Activated naive CD4-positive, alpha-beta T cell treated with anti-CD3 and anti-CD28 coated beads, Interleukin-2, amount 10 ng/mL, durations not matched to agents 7 days and 5 days (primary cell): ENCODE measurements around the gene FBXL13.

Source experiments
- CTCF ChIA-PET: fragments of 350-600 bp; sonication (Branson Sonifier 250); formaldehyde crosslinking; loops from one replicate; lab custom pipeline; 2021; ENCODE audit warnings: antibody characterized with exemption; lab: Charles Lee
- DNase-seq: peaks from one replicate; pipeline ENCODE4 v3.0.0-alpha.2; 2020
- H3K27ac Mint-ChIP-seq: one replicate; pipeline ENCODE4 v1.8.0; 2021; ENCODE audit warnings: mild to moderate bottlenecking, moderate library complexity, mixed read lengths
- H3K27me3 Mint-ChIP-seq: one replicate; pipeline ENCODE4 v1.8.0; 2021; ENCODE audit warnings: mild to moderate bottlenecking, mixed read lengths
- H3K36me3 Mint-ChIP-seq: one replicate; pipeline ENCODE4 v1.8.0; 2021; ENCODE audit warnings: mixed read lengths
- H3K4me1 Mint-ChIP-seq: one replicate; pipeline ENCODE4 v1.8.0; 2021; ENCODE audit warnings: mixed read lengths
- H3K4me3 Mint-ChIP-seq: one replicate; pipeline ENCODE4 v1.8.0; 2021; ENCODE audit warnings: mild to moderate bottlenecking, moderate library complexity, mixed read lengths
- H3K9me3 Mint-ChIP-seq: one replicate; pipeline ENCODE4 v1.8.0; 2021; ENCODE audit warnings: mixed read lengths

FBXL13 gene

GRCh38 chr7:102890971-102891692 lies 183.5 kb downstream of the FBXL13 start:
- Mint-ChIP-seq H3K4me3 (no peak overlapping the region), H3K36me3 (no peaks in the 10 kb centered on the region), H3K9me3 (no peaks in the 10 kb centered on the region), H3K4me1 (no peaks in the 10 kb centered on the region), H3K27ac (no peak overlapping the region), H3K27me3 (peaks cover 4% of the 10 kb centered on the region)
- DNase-seq, result no peak
- CTCF ChIA-PET, result no interaction called here

GRCh38 chr7:102890292-102890970 lies 184.2 kb downstream of the FBXL13 start:
- Mint-ChIP-seq H3K4me3 (no peak overlapping the region), H3K4me1 (no peaks in the 10 kb centered on the region), H3K27me3 (peaks cover 4% of the 10 kb centered on the region), H3K27ac (no peak overlapping the region), H3K36me3 (no peaks in the 10 kb centered on the region), H3K9me3 (no peaks in the 10 kb centered on the region)
- no peak for DNase-seq
- CTCF ChIA-PET, result interaction anchor here (0.7 kb wide), 1 partner anchor 1814 kb away, joined by 3 read pairs; no protein-coding TSS in a partner anchor

- H3K27me3 Mint-ChIP-seq, result peaks cover 4% of the 10 kb centered on the region
- H3K27ac Mint-ChIP-seq, result no peak overlapping the region
- H3K9me3 Mint-ChIP-seq, result no peaks in the 10 kb centered on the region
- no peak overlapping the region for H3K4me3 Mint-ChIP-seq
- no peaks in the 10 kb centered on the region for H3K36me3 Mint-ChIP-seq
- H3K4me1 Mint-ChIP-seq, result no peaks in the 10 kb centered on the region
- DNase-seq, result no peak
- CTCF ChIA-PET, result interaction anchor here (0.7 kb wide), 1 partner anchor 1815 kb away, joined by 3 read pairs; no protein-coding TSS in a partner anchor
Observed at GRCh38 chr7:102889851-102890250, 184.7 kb downstream of the FBXL13 start.

GRCh38 chr7:102888561-102889233 lies 185.9 kb downstream of the FBXL13 start:
- CTCF ChIA-PET, result no interaction called here
- Mint-ChIP-seq H3K9me3 (no peaks in the 10 kb centered on the region), H3K27me3 (peaks cover 2% of the 10 kb centered on the region), H3K4me3 (no peak overlapping the region), H3K36me3 (no peaks in the 10 kb centered on the region), H3K27ac (no peak overlapping the region), H3K4me1 (no peaks in the 10 kb centered on the region)
- no peak for DNase-seq

GRCh38 chr7:102883098-102883860 lies 191.3 kb downstream of the FBXL13 start:
- Mint-ChIP-seq H3K4me1 (no peaks in the 10 kb centered on the region), H3K36me3 (no peaks in the 10 kb centered on the region), H3K9me3 (no peaks in the 10 kb centered on the region), H3K27me3 (no peaks in the 10 kb centered on the region), H3K27ac (no peak overlapping the region), H3K4me3 (no peak overlapping the region)
- CTCF ChIA-PET, result no interaction called here
- no peak for DNase-seq

GRCh38 chr7:102875700-102876295 lies 198.8 kb downstream of the FBXL13 start:
- no peak overlapping the region for H3K27ac Mint-ChIP-seq
- no peaks in the 10 kb centered on the region for H3K9me3 Mint-ChIP-seq
- peaks cover 13% of the 10 kb centered on the region for H3K4me1 Mint-ChIP-seq
- H3K36me3 Mint-ChIP-seq, result no peaks in the 10 kb centered on the region
- H3K4me3 Mint-ChIP-seq, result no peak overlapping the region
- CTCF ChIA-PET, result no interaction called here
- no peak for DNase-seq
- H3K27me3 Mint-ChIP-seq, result no peaks in the 10 kb centered on the region

GRCh38 chr7:102874966-102875365 lies 199.6 kb downstream of the FBXL13 start:
- H3K4me1 Mint-ChIP-seq, result peaks cover 13% of the 10 kb centered on the region
- H3K4me3 Mint-ChIP-seq, result no peak overlapping the region
- CTCF ChIA-PET, result interaction anchor here (1.2 kb wide), 1 partner anchor 187 kb away, joined by 5 read pairs; no protein-coding TSS in a partner anchor
- no peaks in the 10 kb centered on the region for H3K36me3 Mint-ChIP-seq
- no peak overlapping the region for H3K27ac Mint-ChIP-seq
- no peaks in the 10 kb centered on the region for H3K9me3 Mint-ChIP-seq
- no peaks in the 10 kb centered on the region for H3K27me3 Mint-ChIP-seq
- no peak for DNase-seq

- H3K4me3 Mint-ChIP-seq, result no peak overlapping the region
- H3K36me3 Mint-ChIP-seq, result no peaks in the 10 kb centered on the region
- CTCF ChIA-PET, result interaction anchor here (1.2 kb wide), 1 partner anchor 188 kb away, joined by 5 read pairs; no protein-coding TSS in a partner anchor
- H3K4me1 Mint-ChIP-seq, result peaks cover 13% of the 10 kb centered on the region
- no peaks in the 10 kb centered on the region for H3K9me3 Mint-ChIP-seq
- peaks cover 3% of the 10 kb centered on the region for H3K27me3 Mint-ChIP-seq
- DNase-seq, result no peak
- H3K27ac Mint-ChIP-seq, result peak overlapping the region; percentile 61
Observed at GRCh38 chr7:102874166-102874829, 200.3 kb downstream of the FBXL13 start.

GRCh38 chr7:102873470-102874165 lies 201.0 kb downstream of the FBXL13 start:
- Mint-ChIP-seq H3K27me3 (peaks cover 3% of the 10 kb centered on the region), H3K36me3 (no peaks in the 10 kb centered on the region), H3K27ac (no peak overlapping the region), H3K9me3 (no peaks in the 10 kb centered on the region), H3K4me3 (no peak overlapping the region), H3K4me1 (peaks cover 13% of the 10 kb centered on the region)
- CTCF ChIA-PET, result no interaction called here
- DNase-seq, result no peak

- Mint-ChIP-seq H3K9me3 (no peaks in the 10 kb centered on the region), H3K4me3 (no peak overlapping the region), H3K36me3 (no peaks in the 10 kb centered on the region), H3K27me3 (peaks cover 3% of the 10 kb centered on the region), H3K4me1 (peaks cover 13% of the 10 kb centered on the region), H3K27ac (no peak overlapping the region)
- no peak for DNase-seq
- CTCF ChIA-PET, result no interaction called here
Observed at GRCh38 chr7:102872460-102872859, 202.1 kb downstream of the FBXL13 start.

- H3K9me3 Mint-ChIP-seq, result no peaks in the 10 kb centered on the region
- CTCF ChIA-PET, result no interaction called here
- H3K4me1 Mint-ChIP-seq, result peaks cover 10% of the 10 kb centered on the region
- H3K27ac Mint-ChIP-seq, result no peak overlapping the region
- no peak for DNase-seq
- H3K36me3 Mint-ChIP-seq, result no peaks in the 10 kb centered on the region
- peaks cover 3% of the 10 kb centered on the region for H3K27me3 Mint-ChIP-seq
- no peak overlapping the region for H3K4me3 Mint-ChIP-seq
Observed at GRCh38 chr7:102869195-102869594, 205.4 kb downstream of the FBXL13 start.

- H3K27ac Mint-ChIP-seq, result no peak overlapping the region
- H3K9me3 Mint-ChIP-seq, result no peaks in the 10 kb centered on the region
- H3K27me3 Mint-ChIP-seq, result peaks cover 6% of the 10 kb centered on the region
- H3K4me1 Mint-ChIP-seq, result no peaks in the 10 kb centered on the region
- H3K36me3 Mint-ChIP-seq, result no peaks in the 10 kb centered on the region
- CTCF ChIA-PET, result no interaction called here
- no peak for DNase-seq
- H3K4me3 Mint-ChIP-seq, result no peak overlapping the region
Observed at GRCh38 chr7:102866535-102867215, 207.9 kb downstream of the FBXL13 start.
